Peyer's patch (tissue), 4 donors: ENCODE data around the gene PSMB11. TPM values are rescaled to one million over a fixed set of nuclear protein-coding genes. Genes with fewer than 3 reads are reported as not detected.

Experiments used
- DNase-seq, 3 donors: peaks; one replicate each; pipeline ENCODE4 v3.0.0-alpha.2; 2017 to 2019
- H3K27ac ChIP-seq, 4 donors: fragments of 200-600 bp; sonication (generic); one replicate each; pipeline ENCODE4 v1.5.1; 2016 to 2019
- H3K27me3 ChIP-seq, 2 donors: fragments of 200-600 bp; sonication (generic); one replicate each; pipeline ENCODE4 v1.5.1; 2019
- H3K36me3 ChIP-seq, 3 donors: fragments of 200-600 bp; sonication (generic); one replicate each; pipeline ENCODE4 v1.5.1; 2016 to 2019
- H3K4me1 ChIP-seq, 4 donors: fragments of 200-600 bp; sonication (generic); one replicate each; pipeline ENCODE4 v1.5.1; 2016 to 2019
- H3K4me3 ChIP-seq, 4 donors: fragments of 200-600 bp; sonication (generic); 1 replicate in 3 of 4; 2 replicates in 1 of 4; pipeline ENCODE4 v1.5.1; 2016 to 2019; ENCODE audit warnings: mild to moderate bottlenecking in 1 of 4
- H3K9me3 ChIP-seq, 4 donors: fragments of 200-600 bp; sonication (generic); one replicate each; pipeline ENCODE4 v1.5.1; 2016 to 2019; ENCODE audit warnings: mild to moderate bottlenecking in 1 of 4
- POLR2A ChIP-seq, 2 donors: fragments of 450-650 bp; IDR thresholded peaks; one replicate each; pipeline ENCODE4 v1.5.1; 2017; ENCODE audit warnings: antibody characterized with exemption in 2 of 2, mild to moderate bottlenecking in 2 of 2, moderate library complexity in 2 of 2
- total RNA-seq, 4 donors: library from RNA; depleted of rRNA; stranded (reverse); fragments of >200 nt; gene quantifications; one replicate each; pipeline ENCODE4 v1.1.0, GENCODE V29; 2016
- TF ChIP-seq, protein P1 (sequence below), 6 experiments: fragments of 450-650 bp in 4 of 6; fragments of 200-600 bp in 2 of 6; sonication (generic) in 1 of 6; IDR thresholded peaks; one replicate each; pipeline ENCODE4 v1.5.1; 2017 to 2019; ENCODE audit warnings: antibody characterized with exemption in 6 of 6, mild to moderate bottlenecking in 3 of 6, moderate library complexity in 1 of 6

The PSMB11 gene
- total RNA-seq, 4 donors from 2014 or later: not detected

DNA sequence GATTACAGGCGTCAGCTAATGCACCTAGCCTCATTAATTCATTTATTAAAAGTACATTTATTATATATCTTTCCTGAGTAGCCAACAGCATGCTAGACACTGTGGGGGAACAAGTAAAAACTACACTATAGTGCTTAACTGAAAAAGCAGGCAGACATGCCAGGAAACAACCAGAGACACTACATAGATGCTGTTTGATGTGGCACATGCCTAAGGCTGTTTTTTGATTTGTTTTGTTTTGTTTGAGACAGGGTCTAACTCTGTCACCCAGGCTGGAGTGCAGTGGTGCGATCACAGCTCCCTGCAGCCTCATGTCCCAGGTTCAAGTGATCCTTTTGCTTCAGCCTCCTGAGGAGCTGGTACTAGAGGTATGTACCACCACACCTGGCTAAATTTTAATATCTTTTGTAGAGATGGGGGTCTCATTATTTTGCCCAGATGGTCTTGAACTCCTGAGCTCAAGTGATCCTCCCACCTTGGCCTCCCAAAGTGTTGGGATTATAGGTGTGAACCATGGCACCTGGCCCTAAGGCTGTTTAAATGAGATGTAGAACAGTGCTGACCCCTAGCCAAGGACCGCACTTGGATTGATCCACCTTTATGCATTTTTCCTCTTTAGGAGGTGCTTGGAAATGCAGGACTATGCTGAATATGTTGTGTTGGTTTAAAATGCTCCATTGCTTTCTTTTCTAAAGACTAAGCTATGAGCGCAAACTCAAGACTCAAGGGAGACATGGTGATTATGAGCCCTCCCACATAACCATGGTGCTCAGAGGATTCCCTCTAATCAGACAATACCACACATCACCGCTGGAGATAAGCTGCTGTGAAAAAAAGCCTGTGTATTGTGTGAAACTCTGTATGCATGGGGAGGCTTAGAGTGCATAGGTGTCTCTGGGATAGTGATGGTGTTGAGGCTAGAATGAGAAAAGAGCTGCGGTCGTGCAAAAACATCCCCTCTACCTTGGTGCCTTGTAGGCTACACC is 21.6 kb upstream of the PSMB11 start:
- TF ChIP-seq, protein P1, sequence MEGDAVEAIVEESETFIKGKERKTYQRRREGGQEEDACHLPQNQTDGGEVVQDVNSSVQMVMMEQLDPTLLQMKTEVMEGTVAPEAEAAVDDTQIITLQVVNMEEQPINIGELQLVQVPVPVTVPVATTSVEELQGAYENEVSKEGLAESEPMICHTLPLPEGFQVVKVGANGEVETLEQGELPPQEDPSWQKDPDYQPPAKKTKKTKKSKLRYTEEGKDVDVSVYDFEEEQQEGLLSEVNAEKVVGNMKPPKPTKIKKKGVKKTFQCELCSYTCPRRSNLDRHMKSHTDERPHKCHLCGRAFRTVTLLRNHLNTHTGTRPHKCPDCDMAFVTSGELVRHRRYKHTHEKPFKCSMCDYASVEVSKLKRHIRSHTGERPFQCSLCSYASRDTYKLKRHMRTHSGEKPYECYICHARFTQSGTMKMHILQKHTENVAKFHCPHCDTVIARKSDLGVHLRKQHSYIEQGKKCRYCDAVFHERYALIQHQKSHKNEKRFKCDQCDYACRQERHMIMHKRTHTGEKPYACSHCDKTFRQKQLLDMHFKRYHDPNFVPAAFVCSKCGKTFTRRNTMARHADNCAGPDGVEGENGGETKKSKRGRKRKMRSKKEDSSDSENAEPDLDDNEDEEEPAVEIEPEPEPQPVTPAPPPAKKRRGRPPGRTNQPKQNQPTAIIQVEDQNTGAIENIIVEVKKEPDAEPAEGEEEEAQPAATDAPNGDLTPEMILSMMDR (IDR thresholded peaks at IDR 0.05): no peak
- no peak for TF ChIP-seq POLR2A (IDR thresholded peaks at IDR 0.05)
- H3K4me1 ChIP-seq: no peaks in the 10 kb centered on the region
- no peak overlapping the region for H3K4me3 ChIP-seq
- H3K27me3 ChIP-seq: no peaks in the 10 kb centered on the region
- no peak for DNase-seq
- H3K9me3 ChIP-seq: no peaks in the 10 kb centered on the region
- H3K27ac ChIP-seq: no peak overlapping the region
- peaks cover 0 to 8% (median 0%) of the 10 kb centered on the region in 3 donors for H3K36me3 ChIP-seq

DNA sequence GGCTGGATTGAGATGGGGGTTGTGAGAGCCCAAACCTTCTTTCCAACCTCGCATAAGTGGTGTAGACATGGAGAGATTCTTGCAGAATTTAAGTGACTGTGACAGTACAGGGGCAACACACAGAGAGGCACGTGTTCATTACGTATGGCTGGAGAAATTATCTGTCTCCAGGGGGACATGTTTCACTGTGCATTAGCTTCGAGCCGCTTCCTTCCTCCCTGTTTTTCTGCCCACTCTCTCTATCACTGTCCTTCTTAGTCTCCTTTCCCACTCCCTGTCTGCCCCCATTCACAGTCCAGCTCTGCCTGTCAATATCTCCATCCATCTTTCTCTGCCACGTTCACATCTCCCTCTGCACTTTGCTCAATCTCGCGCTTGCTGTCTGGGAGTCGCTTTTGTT is 20.6 kb upstream of the PSMB11 start:
- DNase-seq: no peak
- Histone ChIP-seq H3K4me1 (no peaks in the 10 kb centered on the region), H3K4me3 (no peak overlapping the region), H3K9me3 (no peaks in the 10 kb centered on the region), H3K36me3 (peaks cover 0 to 18% (median 0%) of the 10 kb centered on the region in 3 donors), H3K27me3 (no peaks in the 10 kb centered on the region), H3K27ac (no peak overlapping the region)
- no peak for TF ChIP-seq POLR2A (IDR thresholded peaks at IDR 0.05)
- TF ChIP-seq, protein P1 (IDR thresholded peaks at IDR 0.05): no peak

DNA sequence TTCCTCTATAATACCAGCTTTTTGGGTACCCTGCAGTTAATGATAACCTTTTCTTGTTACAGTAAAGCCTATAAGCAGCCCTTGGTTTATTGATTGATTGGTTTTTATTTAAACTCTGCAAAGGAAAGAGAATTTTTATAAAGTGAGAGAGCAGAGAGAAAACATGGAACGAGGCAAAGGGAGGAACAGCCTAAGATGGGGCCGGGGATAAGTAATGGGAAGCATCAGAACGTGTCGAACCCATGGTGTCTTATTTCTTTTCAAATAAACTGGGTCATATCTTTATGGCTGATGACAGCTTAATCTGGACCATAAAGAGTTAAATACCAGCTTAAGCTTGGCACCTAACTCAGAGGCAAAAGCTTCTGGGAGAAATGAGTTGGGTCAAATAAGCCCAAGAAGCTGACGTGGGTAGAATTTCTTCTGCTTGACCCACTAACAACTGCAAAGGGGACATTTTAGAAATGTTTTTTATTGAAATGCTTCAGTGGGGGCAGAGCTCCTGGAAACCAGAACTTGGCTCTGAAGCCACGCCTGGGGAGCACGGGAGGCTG is 20.0 kb upstream of the PSMB11 start:
- no peak for DNase-seq
- Histone ChIP-seq H3K9me3 (no peaks in the 10 kb centered on the region), H3K4me3 (no peak overlapping the region), H3K36me3 (peaks cover 0 to 23% (median 0%) of the 10 kb centered on the region in 3 donors), H3K4me1 (no peaks in the 10 kb centered on the region), H3K27me3 (no peaks in the 10 kb centered on the region), H3K27ac (no peak overlapping the region)
- TF ChIP-seq, protein P1 (IDR thresholded peaks at IDR 0.05): no peak
- TF ChIP-seq POLR2A (IDR thresholded peaks at IDR 0.05): no peak

DNA sequence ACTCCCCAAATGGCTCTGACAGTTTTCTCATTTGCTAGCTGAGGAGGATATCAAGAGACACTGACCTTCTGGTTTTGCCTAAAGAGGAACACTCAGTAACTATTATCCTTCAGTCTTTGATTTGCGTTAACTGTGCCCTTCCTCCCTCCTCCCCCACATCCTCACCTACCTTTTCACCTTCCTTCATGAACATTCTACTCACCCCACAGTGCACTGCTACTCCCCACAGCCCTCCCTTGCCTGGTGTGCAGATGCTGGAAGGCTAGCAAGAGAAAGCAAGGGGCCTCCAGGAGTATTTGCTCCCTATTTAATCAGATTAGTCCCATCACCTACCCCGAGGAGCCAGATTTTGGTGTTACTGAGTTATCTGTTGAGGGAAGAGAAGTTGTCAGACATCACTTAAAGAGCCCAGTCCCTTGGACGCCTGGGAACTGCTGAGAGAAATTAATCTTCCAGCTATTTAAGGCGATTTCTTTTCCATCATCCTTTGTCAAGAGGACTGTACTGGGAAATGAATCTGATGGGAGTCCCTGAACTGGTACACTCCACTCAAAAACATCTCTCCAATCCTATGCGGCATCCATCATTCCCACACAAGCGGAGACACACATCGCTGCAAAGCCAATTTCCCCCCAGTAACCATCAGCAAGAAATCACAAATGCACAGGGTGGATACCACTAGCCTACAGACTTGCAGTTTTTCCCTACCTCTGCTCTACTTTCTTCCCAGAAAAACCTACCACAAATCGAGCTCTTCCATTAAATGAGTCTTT is 18.8 kb upstream of the PSMB11 start:
- no peak for TF ChIP-seq POLR2A (IDR thresholded peaks at IDR 0.05)
- TF ChIP-seq, protein P1 (IDR thresholded peaks at IDR 0.05): no peak
- DNase-seq: no peak
- peaks cover 0 to 34% (median 0%) of the 10 kb centered on the region in 3 donors for H3K36me3 ChIP-seq

DNA sequence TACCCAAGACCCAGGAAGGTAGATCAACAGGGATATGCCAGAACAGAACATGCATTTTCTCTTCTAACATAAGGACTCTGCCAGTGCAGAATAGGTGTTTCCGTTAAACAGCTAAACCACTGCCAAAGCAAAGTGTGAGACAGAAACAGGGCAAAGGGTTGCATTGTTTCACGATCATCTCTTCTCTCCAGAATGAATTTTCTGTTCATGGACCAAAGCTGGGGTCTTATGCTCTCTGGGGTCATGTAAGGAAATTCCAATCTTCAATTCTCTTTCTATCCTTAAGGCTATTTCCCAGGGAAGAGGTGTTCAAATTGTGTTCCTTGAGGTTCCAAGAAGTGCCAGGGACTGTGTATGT is 18.2 kb upstream of the PSMB11 start:
- no peak for TF ChIP-seq POLR2A (IDR thresholded peaks at IDR 0.05)
- TF ChIP-seq, protein P1 (IDR thresholded peaks at IDR 0.05): no peak
- H3K4me3 ChIP-seq: no peak overlapping the region
- no peaks in the 10 kb centered on the region for H3K27me3 ChIP-seq
- no peak overlapping the region for H3K27ac ChIP-seq
- no peaks in the 10 kb centered on the region for H3K9me3 ChIP-seq
- no peak for DNase-seq
- peaks cover 0 to 8% (median 0%) of the 10 kb centered on the region in 4 donors for H3K4me1 ChIP-seq
- H3K36me3 ChIP-seq: peaks cover 0 to 39% (median 0%) of the 10 kb centered on the region in 3 donors

More for the DNA sequence above, 18.8 kb upstream of the PSMB11 start:
- Histone ChIP-seq H3K27me3 (no peaks in the 10 kb centered on the region), H3K9me3 (no peaks in the 10 kb centered on the region), H3K4me1 (peaks cover 0 to 3% (median 0%) of the 10 kb centered on the region in 4 donors), H3K4me3 (no peak overlapping the region), H3K27ac (no peak overlapping the region)
